ENCODE results near the gene CCDC3. TPM values are rescaled to one million over a fixed set of nuclear protein-coding genes. Genes with fewer than 3 reads are reported as not detected.

The CCDC3 gene
- total RNA-seq, 1 experiment from 2014 or later = 0.10 TPM

DNA sequence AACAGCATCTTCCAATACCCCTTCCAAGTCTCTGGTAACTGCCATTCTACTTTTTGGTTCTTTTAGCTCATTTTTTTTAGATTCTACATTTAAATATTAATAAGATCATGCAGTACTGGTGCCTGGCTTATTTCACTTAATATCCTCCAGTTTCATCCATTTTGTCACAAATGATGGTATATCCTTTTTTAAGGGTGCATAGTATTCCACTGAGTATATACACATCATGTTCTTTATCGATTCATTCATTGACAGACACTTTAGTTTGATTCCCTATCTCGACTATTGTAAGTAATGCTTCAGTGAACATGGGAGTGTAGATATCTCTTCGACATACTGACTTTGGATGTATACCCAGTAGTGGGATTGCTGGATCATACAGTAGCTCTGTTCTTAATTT lies 89.7 kb downstream of the CCDC3 start:
- ChIA-PET POLR2A (no interaction called here), CTCF (no interaction called here)
- no peaks in the 10 kb centered on the region for H3K4me1 ChIP-seq (ENCODE audit: control insufficient read depth, insufficient read depth, low read length)
- no TSS peak for BruUV-seq (replicated peaks)
- DNase-seq (ENCODE audit: low read depth, low spot score) = no peak
- TF ChIP-seq, protein P1, sequence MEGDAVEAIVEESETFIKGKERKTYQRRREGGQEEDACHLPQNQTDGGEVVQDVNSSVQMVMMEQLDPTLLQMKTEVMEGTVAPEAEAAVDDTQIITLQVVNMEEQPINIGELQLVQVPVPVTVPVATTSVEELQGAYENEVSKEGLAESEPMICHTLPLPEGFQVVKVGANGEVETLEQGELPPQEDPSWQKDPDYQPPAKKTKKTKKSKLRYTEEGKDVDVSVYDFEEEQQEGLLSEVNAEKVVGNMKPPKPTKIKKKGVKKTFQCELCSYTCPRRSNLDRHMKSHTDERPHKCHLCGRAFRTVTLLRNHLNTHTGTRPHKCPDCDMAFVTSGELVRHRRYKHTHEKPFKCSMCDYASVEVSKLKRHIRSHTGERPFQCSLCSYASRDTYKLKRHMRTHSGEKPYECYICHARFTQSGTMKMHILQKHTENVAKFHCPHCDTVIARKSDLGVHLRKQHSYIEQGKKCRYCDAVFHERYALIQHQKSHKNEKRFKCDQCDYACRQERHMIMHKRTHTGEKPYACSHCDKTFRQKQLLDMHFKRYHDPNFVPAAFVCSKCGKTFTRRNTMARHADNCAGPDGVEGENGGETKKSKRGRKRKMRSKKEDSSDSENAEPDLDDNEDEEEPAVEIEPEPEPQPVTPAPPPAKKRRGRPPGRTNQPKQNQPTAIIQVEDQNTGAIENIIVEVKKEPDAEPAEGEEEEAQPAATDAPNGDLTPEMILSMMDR (IDR thresholded peaks at IDR 0.05) = no peak
- TF ChIP-seq SIN3A (IDR thresholded peaks at IDR 0.05; ENCODE audit: borderline replicate concordance, insufficient read depth, low read depth, low read length) = no peak
- TF ChIP-seq TCF7L2 (IDR thresholded peaks at IDR 0.05; ENCODE audit: low read depth, low read length) = no peak
- TF ChIP-seq, protein P2, sequence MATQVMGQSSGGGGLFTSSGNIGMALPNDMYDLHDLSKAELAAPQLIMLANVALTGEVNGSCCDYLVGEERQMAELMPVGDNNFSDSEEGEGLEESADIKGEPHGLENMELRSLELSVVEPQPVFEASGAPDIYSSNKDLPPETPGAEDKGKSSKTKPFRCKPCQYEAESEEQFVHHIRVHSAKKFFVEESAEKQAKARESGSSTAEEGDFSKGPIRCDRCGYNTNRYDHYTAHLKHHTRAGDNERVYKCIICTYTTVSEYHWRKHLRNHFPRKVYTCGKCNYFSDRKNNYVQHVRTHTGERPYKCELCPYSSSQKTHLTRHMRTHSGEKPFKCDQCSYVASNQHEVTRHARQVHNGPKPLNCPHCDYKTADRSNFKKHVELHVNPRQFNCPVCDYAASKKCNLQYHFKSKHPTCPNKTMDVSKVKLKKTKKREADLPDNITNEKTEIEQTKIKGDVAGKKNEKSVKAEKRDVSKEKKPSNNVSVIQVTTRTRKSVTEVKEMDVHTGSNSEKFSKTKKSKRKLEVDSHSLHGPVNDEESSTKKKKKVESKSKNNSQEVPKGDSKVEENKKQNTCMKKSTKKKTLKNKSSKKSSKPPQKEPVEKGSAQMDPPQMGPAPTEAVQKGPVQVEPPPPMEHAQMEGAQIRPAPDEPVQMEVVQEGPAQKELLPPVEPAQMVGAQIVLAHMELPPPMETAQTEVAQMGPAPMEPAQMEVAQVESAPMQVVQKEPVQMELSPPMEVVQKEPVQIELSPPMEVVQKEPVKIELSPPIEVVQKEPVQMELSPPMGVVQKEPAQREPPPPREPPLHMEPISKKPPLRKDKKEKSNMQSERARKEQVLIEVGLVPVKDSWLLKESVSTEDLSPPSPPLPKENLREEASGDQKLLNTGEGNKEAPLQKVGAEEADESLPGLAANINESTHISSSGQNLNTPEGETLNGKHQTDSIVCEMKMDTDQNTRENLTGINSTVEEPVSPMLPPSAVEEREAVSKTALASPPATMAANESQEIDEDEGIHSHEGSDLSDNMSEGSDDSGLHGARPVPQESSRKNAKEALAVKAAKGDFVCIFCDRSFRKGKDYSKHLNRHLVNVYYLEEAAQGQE (IDR thresholded peaks at IDR 0.05; ENCODE audit: insufficient read depth in 1 of 2, low read depth in 2 of 2, low read length in 1 of 2) = no peak
- no peak for TF ChIP-seq POLR2AphosphoS5 (IDR thresholded peaks at IDR 0.05; ENCODE audit: low read depth, low read length)
- no peak for ATAC-seq
- no peaks in the 10 kb centered on the region for H3K36me3 ChIP-seq (ENCODE audit: control insufficient read depth, insufficient read depth, low read length)
- no peaks in the 10 kb centered on the region for H3K9me3 ChIP-seq (ENCODE audit: control insufficient read depth, insufficient read depth, low read depth, low read length)
- H3K27me3 ChIP-seq (ENCODE audit: control insufficient read depth, insufficient read depth, low read length) = no peaks in the 10 kb centered on the region
- H3K27ac ChIP-seq (ENCODE audit: low read length) = no peak overlapping the region
- in situ Hi-C loops (cut with HindIII; ENCODE audit: low pct_unique_long_range_greater_than_20kb, low sequenced_read_pairs) = no loop called here
- no peak overlapping the region for H3K4me3 ChIP-seq (ENCODE audit: low read depth in 2 of 2, low read length in 2 of 2)
- intact Hi-C loops (cut with micrococcal nuclease; ENCODE audit: unreplicated experiment) = no loop called here

DNA sequence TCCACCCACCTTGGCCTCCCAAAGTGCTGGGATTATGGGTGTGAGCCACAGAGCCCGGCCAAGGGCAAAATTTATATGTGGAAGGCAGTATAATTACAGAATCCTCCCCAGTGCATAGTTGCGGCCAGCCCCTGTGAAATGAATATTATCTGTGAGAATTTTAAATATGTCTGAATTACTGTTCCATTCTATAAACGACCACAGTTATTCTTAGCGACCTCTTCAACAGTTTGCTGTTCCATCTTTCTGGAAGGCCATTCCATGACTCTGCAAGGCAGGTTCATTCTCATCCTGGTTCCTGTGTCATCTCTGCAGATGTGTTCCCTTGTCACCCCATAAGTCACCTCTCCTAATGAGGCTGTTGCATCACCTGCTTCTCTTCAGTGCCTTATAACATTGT lies 90.7 kb downstream of the CCDC3 start:
- CTCF ChIA-PET = no interaction called here
- H3K4me3 ChIP-seq (ENCODE audit: low read depth in 2 of 2, low read length in 2 of 2) = no peak overlapping the region
- BruUV-seq (replicated peaks) = no TSS peak

More for the DNA sequence above, 90.7 kb downstream of the CCDC3 start:
- H3K4me1 ChIP-seq (ENCODE audit: control insufficient read depth, insufficient read depth, low read length) = no peaks in the 10 kb centered on the region
- in situ Hi-C loops (cut with HindIII; ENCODE audit: low pct_unique_long_range_greater_than_20kb, low sequenced_read_pairs) = no loop called here
- no peak for ATAC-seq
- H3K36me3 ChIP-seq (ENCODE audit: control insufficient read depth, insufficient read depth, low read length) = no peaks in the 10 kb centered on the region
- no peaks in the 10 kb centered on the region for H3K27me3 ChIP-seq (ENCODE audit: control insufficient read depth, insufficient read depth, low read length)
- POLR2A ChIA-PET = no interaction called here
- DNase-seq (ENCODE audit: low read depth, low spot score) = no peak
- TF ChIP-seq SIN3A (IDR thresholded peaks at IDR 0.05; ENCODE audit: borderline replicate concordance, insufficient read depth, low read depth, low read length) (no peak), TCF7L2 (IDR thresholded peaks at IDR 0.05; ENCODE audit: low read depth, low read length) (no peak), POLR2AphosphoS5 (IDR thresholded peaks at IDR 0.05; ENCODE audit: low read depth, low read length) (no peak)
- TF ChIP-seq, protein P1 (IDR thresholded peaks at IDR 0.05) = no peak
- TF ChIP-seq, protein P2 (IDR thresholded peaks at IDR 0.05; ENCODE audit: insufficient read depth in 1 of 2, low read depth in 2 of 2, low read length in 1 of 2) = no peak
- H3K9me3 ChIP-seq (ENCODE audit: control insufficient read depth, insufficient read depth, low read depth, low read length) = no peaks in the 10 kb centered on the region
- H3K27ac ChIP-seq (ENCODE audit: low read length) = no peak overlapping the region
- intact Hi-C loops (cut with micrococcal nuclease; ENCODE audit: unreplicated experiment) = no loop called here

Measured in Panc1 (cell line).